Loucy (cell line): ENCODE results near the gene NUDT3.

Source experiments
- CTCF ChIP-seq: fragments of 200-600 bp; sonication (generic); conservative IDR thresholded peaks from 2 replicates; pipeline ENCODE4 v1.5.1; 2014; ENCODE audit warnings: mild to moderate bottlenecking, antibody characterized with exemption, low read length
- EZH2phosphoT487 ChIP-seq: fragments of 200-600 bp; IDR thresholded peaks from 2 replicates; pipeline ENCODE4 v1.6.1; 2018; ENCODE audit warnings: antibody characterized with exemption, mild to moderate bottlenecking, moderate library complexity, borderline replicate concordance

GRCh38 chr6:34235307-34236130, 156.9 kb downstream of the NUDT3 start:
- TF ChIP-seq CTCF (no peak), EZH2phosphoT487 (no peak)
